ENCODE results near the gene IL12RB2. TPM values are rescaled to one million over a fixed set of nuclear protein-coding genes. Genes with fewer than 3 reads are reported as not detected.

IL12RB2 gene
- polyA plus RNA-seq, 1 of the 3 experiments (the other 2 are of a cell fraction) = not detected

DNA sequence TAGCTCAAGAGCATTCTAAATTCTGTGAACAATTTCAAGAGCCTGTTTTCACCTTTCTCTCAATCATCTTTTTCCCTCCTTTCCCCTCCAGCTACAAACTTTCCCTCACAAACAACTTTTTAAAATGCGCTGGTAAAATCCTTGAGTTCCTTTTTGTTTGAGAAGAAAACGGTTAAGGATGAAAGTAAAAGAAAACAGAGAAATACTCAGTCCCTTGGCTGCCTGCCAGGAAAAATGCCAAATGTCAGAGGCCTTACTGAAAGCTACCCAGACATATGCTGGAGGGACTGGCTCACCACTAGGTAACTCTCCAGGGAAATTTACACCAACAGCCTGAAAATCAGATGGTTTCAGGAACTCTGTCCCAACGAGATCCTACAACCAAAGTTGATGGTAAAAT lies 133.5 kb downstream of the IL12RB2 start:
- Histone ChIP-seq H2AFZ (ENCODE audit: low read depth) (peak overlapping the region; percentile 75; the same call in 1 of the 2 replicates), H3K4me3 (ENCODE audit: low read depth in 2 of 2, low read length in 1 of 2) (no peak overlapping the region), H3K79me2 (ENCODE audit: insufficient read depth) (no peaks in the 10 kb centered on the region), H3K27ac (ENCODE audit: low read depth in 2 of 2, low read length in 1 of 2) (peak overlapping the region; percentile 50 to 74), H4K20me1 (ENCODE audit: insufficient read depth) (no peaks in the 10 kb centered on the region), H3K9ac (no peak overlapping the region), H3K36me3 (replicated peaks in 1 of 2; ENCODE audit: control insufficient read depth in 1 of 2, insufficient read depth in 2 of 2, low read length in 1 of 2) (no peaks in the 10 kb centered on the region), H3K9me2 (no peaks in the 10 kb centered on the region), H3K9me3 (no peaks in the 10 kb centered on the region), H3K4me2 (peak overlapping the region; percentile 59; the same call in 1 of the 2 replicates), H3K27me3 (ENCODE audit: insufficient read depth) (no peaks in the 10 kb centered on the region), H3F3A (replicated peaks; ENCODE audit: insufficient read depth) (peaks cover 4% of the 10 kb centered on the region), H3K4me1 (ENCODE audit: control insufficient read depth in 1 of 2, insufficient read depth in 2 of 2, low read depth in 1 of 2, low read length in 1 of 2) (peaks cover 7 to 13% of the 10 kb centered on the region in 2 experiments)
- WGBS (ENCODE audit: low lambda C conversion rate) = 20% methylated on average over 3 of the region's 3 CpGs
- TF ChIP-seq NFIC (IDR thresholded peaks at IDR 0.05; ENCODE audit: borderline replicate concordance) (peak; percentile 96), MXI1 (IDR thresholded peaks at IDR 0.05; ENCODE audit: low read depth, low read length) (no peak), TAF1 (IDR thresholded peaks at IDR 0.05; ENCODE audit: borderline replicate concordance, low read depth, low read length) (peak; percentile 15; the same call in 1 of the 2 replicates), POLR2AphosphoS5 (IDR thresholded peaks at IDR 0.05; ENCODE audit: low read depth, low read length) (peak; percentile 20; the same call in 1 of the 2 replicates), GABPA (IDR thresholded peaks at IDR 0.05; ENCODE audit: low read depth) (no peak), TCF12 (IDR thresholded peaks at IDR 0.05) (peak; percentile 85), FOSL2 (IDR thresholded peaks at IDR 0.05; ENCODE audit: borderline replicate concordance, low read depth) (0 out of 2 replicates have a peak, but pooled peaks have one; percentile 12), ELF1 (IDR thresholded peaks at IDR 0.05) (no peak), FOXM1 (IDR thresholded peaks at IDR 0.05; ENCODE audit: low read depth) (no peak), MEF2A (IDR thresholded peaks at IDR 0.05; ENCODE audit: borderline replicate concordance, low read depth) (no peak), EZH2phosphoT487 (IDR thresholded peaks at IDR 0.05; ENCODE audit: borderline replicate concordance, low read depth) (no peak), SMC3 (IDR thresholded peaks at IDR 0.05; ENCODE audit: low read depth, low read length) (no peak)
- TF ChIP-seq, protein P1, sequence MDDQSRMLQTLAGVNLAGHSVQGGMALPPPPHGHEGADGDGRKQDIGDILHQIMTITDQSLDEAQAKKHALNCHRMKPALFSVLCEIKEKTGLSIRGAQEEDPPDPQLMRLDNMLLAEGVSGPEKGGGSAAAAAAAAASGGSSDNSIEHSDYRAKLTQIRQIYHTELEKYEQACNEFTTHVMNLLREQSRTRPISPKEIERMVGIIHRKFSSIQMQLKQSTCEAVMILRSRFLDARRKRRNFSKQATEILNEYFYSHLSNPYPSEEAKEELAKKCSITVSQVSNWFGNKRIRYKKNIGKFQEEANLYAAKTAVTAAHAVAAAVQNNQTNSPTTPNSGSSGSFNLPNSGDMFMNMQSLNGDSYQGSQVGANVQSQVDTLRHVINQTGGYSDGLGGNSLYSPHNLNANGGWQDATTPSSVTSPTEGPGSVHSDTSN (IDR thresholded peaks at IDR 0.05) = peak; percentile 63
- TF ChIP-seq, protein P2, sequence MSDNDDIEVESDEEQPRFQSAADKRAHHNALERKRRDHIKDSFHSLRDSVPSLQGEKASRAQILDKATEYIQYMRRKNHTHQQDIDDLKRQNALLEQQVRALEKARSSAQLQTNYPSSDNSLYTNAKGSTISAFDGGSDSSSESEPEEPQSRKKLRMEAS (IDR thresholded peaks at IDR 0.05; ENCODE audit: low read depth) = 0 out of 2 replicates have a peak, but pooled peaks have one; percentile 33
- ChIA-PET POLR2A (interaction anchor here (0.8 to 1.0 kb wide), 2 partner anchors 10 to 12 kb away, joined by 3 to 6 read pairs; no protein-coding TSS in a partner anchor), CTCF (interaction anchor here (1.6 kb wide), 2 partner anchors 59 to 94 kb away, joined by 8 read pairs; no protein-coding TSS in a partner anchor)
- peak; percentile 43 for DNase-seq

DNA sequence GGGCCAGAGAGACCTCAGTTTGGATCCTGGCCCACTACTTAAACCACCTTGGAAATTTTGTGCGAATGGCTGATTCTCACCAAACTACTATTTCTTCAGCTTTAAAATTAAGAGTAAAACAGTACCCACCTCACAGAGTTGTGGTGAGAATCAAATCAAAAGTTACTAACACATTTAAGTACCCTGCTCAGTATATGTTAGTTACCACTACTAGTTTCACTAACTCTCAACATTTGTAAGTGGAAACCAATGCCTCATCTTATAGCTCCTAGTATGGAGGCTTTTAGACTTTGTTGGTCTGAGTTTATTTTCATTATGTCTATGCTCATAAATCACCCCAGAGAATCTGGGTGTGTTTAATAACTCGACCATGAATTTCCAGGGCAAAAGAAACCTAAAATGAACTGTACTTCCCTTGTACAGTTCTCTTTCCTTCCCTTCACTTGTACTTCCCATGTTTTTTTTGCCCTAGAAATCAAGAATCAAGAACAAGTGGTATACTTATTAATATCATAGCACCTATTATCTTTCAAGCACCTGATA lies 134.1 kb downstream of the IL12RB2 start:
- ChIA-PET CTCF (interaction anchor here (1.0 to 1.6 kb wide), 4 partner anchors 10 to 94 kb away, joined by 3 to 8 read pairs (median 6); no protein-coding TSS in a partner anchor), POLR2A (interaction anchor here (0.8 to 1.0 kb wide), 2 partner anchors 10 to 13 kb away, joined by 3 to 6 read pairs; no protein-coding TSS in a partner anchor)
- Histone ChIP-seq H3K36me3 (replicated peaks in 1 of 2; ENCODE audit: control insufficient read depth in 1 of 2, insufficient read depth in 2 of 2, low read length in 1 of 2) (no peaks in the 10 kb centered on the region), H3K9ac (no peak overlapping the region), H3K4me1 (ENCODE audit: control insufficient read depth in 1 of 2, insufficient read depth in 2 of 2, low read depth in 1 of 2, low read length in 1 of 2) (peaks cover 7 to 13% of the 10 kb centered on the region in 2 experiments), H3K79me2 (ENCODE audit: insufficient read depth) (no peaks in the 10 kb centered on the region), H3K9me2 (no peaks in the 10 kb centered on the region), H3F3A (replicated peaks; ENCODE audit: insufficient read depth) (peaks cover 4% of the 10 kb centered on the region), H3K4me2 (peak overlapping the region; percentile 59; the same call in 1 of the 2 replicates), H3K9me3 (no peaks in the 10 kb centered on the region), H4K20me1 (ENCODE audit: insufficient read depth) (no peaks in the 10 kb centered on the region), H3K27ac (ENCODE audit: low read depth in 2 of 2, low read length in 1 of 2) (peak overlapping the region; percentile 50 to 74; a peak in 3 of 4 replicates), H2AFZ (ENCODE audit: low read depth) (peak overlapping the region; percentile 75; the same call in 1 of the 2 replicates), H3K27me3 (ENCODE audit: insufficient read depth) (no peaks in the 10 kb centered on the region), H3K4me3 (ENCODE audit: low read depth in 2 of 2, low read length in 1 of 2) (no peak overlapping the region)
- 80% methylated on average over 2 of the region's 2 CpGs for WGBS (ENCODE audit: low lambda C conversion rate)
- DNase-seq = no peak
- no peak for TF ChIP-seq MXI1 (IDR thresholded peaks at IDR 0.05; ENCODE audit: low read depth, low read length)
- TF ChIP-seq, protein P3, sequence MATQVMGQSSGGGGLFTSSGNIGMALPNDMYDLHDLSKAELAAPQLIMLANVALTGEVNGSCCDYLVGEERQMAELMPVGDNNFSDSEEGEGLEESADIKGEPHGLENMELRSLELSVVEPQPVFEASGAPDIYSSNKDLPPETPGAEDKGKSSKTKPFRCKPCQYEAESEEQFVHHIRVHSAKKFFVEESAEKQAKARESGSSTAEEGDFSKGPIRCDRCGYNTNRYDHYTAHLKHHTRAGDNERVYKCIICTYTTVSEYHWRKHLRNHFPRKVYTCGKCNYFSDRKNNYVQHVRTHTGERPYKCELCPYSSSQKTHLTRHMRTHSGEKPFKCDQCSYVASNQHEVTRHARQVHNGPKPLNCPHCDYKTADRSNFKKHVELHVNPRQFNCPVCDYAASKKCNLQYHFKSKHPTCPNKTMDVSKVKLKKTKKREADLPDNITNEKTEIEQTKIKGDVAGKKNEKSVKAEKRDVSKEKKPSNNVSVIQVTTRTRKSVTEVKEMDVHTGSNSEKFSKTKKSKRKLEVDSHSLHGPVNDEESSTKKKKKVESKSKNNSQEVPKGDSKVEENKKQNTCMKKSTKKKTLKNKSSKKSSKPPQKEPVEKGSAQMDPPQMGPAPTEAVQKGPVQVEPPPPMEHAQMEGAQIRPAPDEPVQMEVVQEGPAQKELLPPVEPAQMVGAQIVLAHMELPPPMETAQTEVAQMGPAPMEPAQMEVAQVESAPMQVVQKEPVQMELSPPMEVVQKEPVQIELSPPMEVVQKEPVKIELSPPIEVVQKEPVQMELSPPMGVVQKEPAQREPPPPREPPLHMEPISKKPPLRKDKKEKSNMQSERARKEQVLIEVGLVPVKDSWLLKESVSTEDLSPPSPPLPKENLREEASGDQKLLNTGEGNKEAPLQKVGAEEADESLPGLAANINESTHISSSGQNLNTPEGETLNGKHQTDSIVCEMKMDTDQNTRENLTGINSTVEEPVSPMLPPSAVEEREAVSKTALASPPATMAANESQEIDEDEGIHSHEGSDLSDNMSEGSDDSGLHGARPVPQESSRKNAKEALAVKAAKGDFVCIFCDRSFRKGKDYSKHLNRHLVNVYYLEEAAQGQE (IDR thresholded peaks at IDR 0.05; ENCODE audit: low read depth, low read length) = no peak
- TF ChIP-seq TEAD4 (IDR thresholded peaks at IDR 0.05; ENCODE audit: borderline replicate concordance, insufficient read depth) = no peak
- TF ChIP-seq NFIC (IDR thresholded peaks at IDR 0.05; ENCODE audit: borderline replicate concordance) = no peak
- no peak for TF ChIP-seq GABPA (IDR thresholded peaks at IDR 0.05; ENCODE audit: low read depth)
- TF ChIP-seq, protein P1 (IDR thresholded peaks at IDR 0.05) = no peak
- no peak for TF ChIP-seq NRF1 (IDR thresholded peaks at IDR 0.05; ENCODE audit: low read depth, low read length)
- TF ChIP-seq FOXJ3 (CRISPR knock-in tag; IDR thresholded peaks at IDR 0.05) = no peak
- TF ChIP-seq RXRA (IDR thresholded peaks at IDR 0.05; ENCODE audit: borderline replicate concordance, low read depth) = no peak
- TF ChIP-seq, protein P2 (IDR thresholded peaks at IDR 0.05; ENCODE audit: low read depth) = no peak
- TF ChIP-seq FOSL2 (IDR thresholded peaks at IDR 0.05; ENCODE audit: borderline replicate concordance, low read depth) = no peak
- no peak for TF ChIP-seq TAF1 (IDR thresholded peaks at IDR 0.05; ENCODE audit: borderline replicate concordance, low read depth, low read length)
- TF ChIP-seq ELF1 (IDR thresholded peaks at IDR 0.05) = no peak
- TF ChIP-seq JUND (IDR thresholded peaks at IDR 0.05) = no peak

Measured in SK-N-SH (cell line).